Esophagus mucosa (tissue), 1 donor: ENCODE results near the gene PRR36. TPM values are rescaled to one million over a fixed set of nuclear protein-coding genes. Genes with fewer than 3 reads are reported as not detected.

Experiments used
- total RNA-seq: library from RNA; stranded (reverse); gene quantifications from one replicate; pipeline ENCODE4 v1.2.4, GENCODE V29; 2023
- donor health status: DM: yes; HTN: yes; CAD: no.

Gene PRR36
- total RNA-seq, 1 donor from 2014 or later: 0.04 TPM

Other genes with a start within 250 kb of the PRR36 start
- 17.9 TPM for gene XAB2, start 244.8 kb downstream of the PRR36 start, total RNA-seq
- 91.7 TPM for gene PET100, start 244.6 kb downstream of the PRR36 start, total RNA-seq
- gene PCP2, start 240.7 kb downstream of the PRR36 start, total RNA-seq: not detected
- 62.7 TPM for gene STXBP2, start 237.3 kb downstream of the PRR36 start, total RNA-seq
- not detected for gene RETN, start 205.3 kb downstream of the PRR36 start, total RNA-seq
- 0.24 TPM for gene MCEMP1, start 197.3 kb downstream of the PRR36 start, total RNA-seq
- 127 TPM for gene TRAPPC5, start 193.6 kb downstream of the PRR36 start, total RNA-seq
- 0.20 TPM for gene FCER2, start 172.3 kb downstream of the PRR36 start, total RNA-seq
- not detected for gene CLEC4G, start 142.3 kb downstream of the PRR36 start, total RNA-seq
- gene CD209, start 126.9 kb downstream of the PRR36 start, total RNA-seq: 0.32 TPM
- gene CLEC4M, start 111.1 kb downstream of the PRR36 start, total RNA-seq: not detected
- gene EVI5L, start 44.2 kb downstream of the PRR36 start, total RNA-seq: 9.6 TPM
- gene LRRC8E, start 14.1 kb upstream of the PRR36 start, total RNA-seq: 11.6 TPM
- 15.4 TPM for gene MAP2K7, start 29.5 kb upstream of the PRR36 start, total RNA-seq
- 0.72 TPM for gene TGFBR3L, start 40.4 kb upstream of the PRR36 start, total RNA-seq
- 7.9 TPM for gene SNAPC2, start 45.9 kb upstream of the PRR36 start, total RNA-seq
- gene CTXN1, start 51.7 kb upstream of the PRR36 start, total RNA-seq: not detected
- gene TIMM44, start 69.3 kb upstream of the PRR36 start, total RNA-seq: 43.8 TPM
- gene ELAVL1, start 131.3 kb upstream of the PRR36 start, total RNA-seq: 48.7 TPM
- gene CCL25, start 178.4 kb upstream of the PRR36 start, total RNA-seq: not detected